Activated CD4-positive, alpha-beta memory T cell treated with anti-CD3 and anti-CD28 coated beads, Interleukin-2, amount 10 ng/mL, durations not matched to agents 7 days and 5 days (primary cell): ENCODE data around the gene ANKLE1. TPM values are rescaled to one million over a fixed set of nuclear protein-coding genes. Genes with fewer than 3 reads are reported as not detected.

Source experiments
- CTCF ChIA-PET: fragments of 350-600 bp; sonication (Branson Sonifier 250); formaldehyde crosslinking; loops from one replicate; lab custom pipeline; 2021; ENCODE audit warnings: antibody characterized with exemption, inconsistent platforms; lab: Charles Lee
- POLR2A ChIA-PET: fragments of 350-600 bp; sonication (Branson Sonifier 250); formaldehyde crosslinking; loops from one replicate; lab custom pipeline; 2021; ENCODE audit warnings: antibody characterized with exemption; lab: Charles Lee
- DNase-seq: peaks from one replicate; pipeline ENCODE4 v3.0.0-alpha.2; 2020
- H3K27ac Mint-ChIP-seq: one replicate; pipeline ENCODE4 v1.8.0; 2021; ENCODE audit warnings: mild to moderate bottlenecking, mixed read lengths
- H3K27me3 Mint-ChIP-seq: one replicate; pipeline ENCODE4 v1.8.0; 2021; ENCODE audit warnings: mixed read lengths
- H3K36me3 Mint-ChIP-seq: one replicate; pipeline ENCODE4 v1.8.0; 2021; ENCODE audit warnings: low read depth, mixed read lengths
- H3K4me1 Mint-ChIP-seq: one replicate; pipeline ENCODE4 v1.8.0; 2021; ENCODE audit warnings: mixed read lengths
- H3K4me3 Mint-ChIP-seq: one replicate; pipeline ENCODE4 v1.8.0; 2021; ENCODE audit warnings: mild to moderate bottlenecking, mixed read lengths
- H3K9me3 Mint-ChIP-seq: one replicate; pipeline ENCODE4 v1.8.0; 2021; ENCODE audit warnings: mixed read lengths
- total RNA-seq, 2 experiments: library from RNA; stranded (reverse); gene quantifications; one replicate each; pipeline ENCODE4 v1.2.3, GENCODE V29; 2021

The ANKLE1 gene, protein sequence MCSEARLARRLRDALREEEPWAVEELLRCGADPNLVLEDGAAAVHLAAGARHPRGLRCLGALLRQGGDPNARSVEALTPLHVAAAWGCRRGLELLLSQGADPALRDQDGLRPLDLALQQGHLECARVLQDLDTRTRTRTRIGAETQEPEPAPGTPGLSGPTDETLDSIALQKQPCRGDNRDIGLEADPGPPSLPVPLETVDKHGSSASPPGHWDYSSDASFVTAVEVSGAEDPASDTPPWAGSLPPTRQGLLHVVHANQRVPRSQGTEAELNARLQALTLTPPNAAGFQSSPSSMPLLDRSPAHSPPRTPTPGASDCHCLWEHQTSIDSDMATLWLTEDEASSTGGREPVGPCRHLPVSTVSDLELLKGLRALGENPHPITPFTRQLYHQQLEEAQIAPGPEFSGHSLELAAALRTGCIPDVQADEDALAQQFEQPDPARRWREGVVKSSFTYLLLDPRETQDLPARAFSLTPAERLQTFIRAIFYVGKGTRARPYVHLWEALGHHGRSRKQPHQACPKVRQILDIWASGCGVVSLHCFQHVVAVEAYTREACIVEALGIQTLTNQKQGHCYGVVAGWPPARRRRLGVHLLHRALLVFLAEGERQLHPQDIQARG
- 1 to 10 TPM; 7.6 to 8.2 TPM for total RNA-seq

DNA sequence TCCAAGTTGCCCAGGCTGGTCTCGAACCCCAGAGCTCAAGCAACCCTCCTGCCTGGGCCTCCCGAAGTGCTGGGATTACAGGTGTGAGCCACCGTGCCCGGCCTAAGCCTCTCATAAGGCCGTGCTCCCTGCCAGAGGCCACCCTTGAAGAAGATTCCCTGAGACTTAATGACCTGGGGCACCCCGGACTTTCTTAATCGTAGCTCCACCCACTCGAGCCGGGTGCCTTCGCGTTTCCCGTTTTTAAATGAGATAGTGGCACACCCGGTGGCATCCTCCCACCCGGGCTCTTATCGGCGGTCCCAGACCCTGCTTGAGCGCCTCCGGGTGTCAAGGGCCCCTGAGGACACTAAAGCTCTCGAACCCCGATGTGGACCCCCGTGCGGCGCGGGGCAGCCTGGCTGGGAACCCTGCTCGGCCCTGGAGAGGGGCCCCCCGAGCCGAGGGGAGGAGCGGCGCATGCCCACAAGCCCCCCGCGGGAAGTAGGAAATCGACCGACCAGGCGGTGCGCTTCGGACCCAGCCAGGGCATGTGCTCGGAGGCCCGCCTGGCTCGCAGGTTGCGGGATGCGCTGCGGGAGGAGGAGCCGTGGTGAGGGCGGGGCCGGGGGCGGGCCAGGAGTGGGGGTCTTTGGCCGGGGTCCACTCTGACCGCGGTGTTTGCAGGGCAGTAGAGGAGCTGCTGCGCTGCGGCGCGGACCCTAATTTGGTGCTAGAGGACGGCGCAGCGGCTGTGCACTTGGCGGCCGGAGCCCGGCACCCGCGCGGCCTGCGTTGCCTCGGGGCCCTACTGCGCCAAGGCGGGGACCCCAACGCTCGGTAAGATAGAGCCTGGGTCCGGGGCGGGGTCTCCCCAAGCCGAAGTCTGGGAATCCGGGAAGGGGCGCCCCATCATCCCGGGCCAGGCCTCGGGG, at the start of gene ANKLE1:
Gene ANKLE1, plus strand, starts transcription at position 511 of the 914 bp plus-strand sequence. Its CDS starts 20 bp downstream, at position 531.
- ChIA-PET CTCF (interaction anchor here (0.7 to 5.4 kb wide), 8 partner anchors 10 to 67 kb away, joined by 3 to 64 read pairs (median 6); partner anchors contain the start of genes BABAM1, DDA1, USE1 and USHBP1), POLR2A (interaction anchor here (0.8 to 3.5 kb wide), 12 partner anchors 8 to 205 kb away, joined by 3 to 26 read pairs (median 4); partner anchors contain the start of genes BABAM1, OCEL1 and USE1)
- Mint-ChIP-seq H3K36me3 (peaks cover 20% of the 10 kb centered on the region), H3K4me3 (peak within 1 kb of the TSS; percentile 85), H3K27me3 (no peaks in the 10 kb centered on the region), H3K9me3 (no peaks in the 10 kb centered on the region), H3K27ac (peak within 1 kb of the TSS; percentile 75), H3K4me1 (peaks cover 14% of the 10 kb centered on the region)
- peak; percentile 59 for DNase-seq

DNA sequence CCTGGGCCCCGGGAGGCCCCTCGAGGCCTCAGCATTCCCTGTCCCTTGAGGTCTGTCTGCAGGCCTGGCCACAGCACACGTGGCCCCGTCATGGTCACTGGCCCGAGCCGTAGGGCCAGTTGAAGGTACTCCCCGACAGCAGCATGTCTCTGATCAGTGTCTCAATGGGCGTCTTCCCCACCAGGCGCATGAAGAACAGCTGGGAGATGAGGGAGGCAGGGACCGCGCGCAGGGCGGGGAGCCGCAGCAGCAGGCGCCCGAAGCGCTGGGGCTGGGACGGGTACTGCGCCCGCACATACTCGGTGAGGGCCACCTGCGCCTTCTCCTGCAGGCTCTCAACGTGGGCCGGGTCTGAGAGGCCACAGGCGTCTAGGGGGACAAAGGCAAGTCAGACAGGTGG, 49.4 kb upstream of the ANKLE1 start:
- ChIA-PET POLR2A (interaction anchor here (0.8 kb wide), 1 partner anchor 10 kb away, joined by 3 read pairs; no protein-coding TSS in a partner anchor), CTCF (no interaction called here)
- Mint-ChIP-seq H3K27ac (no peak overlapping the region), H3K4me3 (no peak overlapping the region), H3K9me3 (no peaks in the 10 kb centered on the region), H3K27me3 (no peaks in the 10 kb centered on the region), H3K36me3 (peaks cover 9% of the 10 kb centered on the region), H3K4me1 (peaks cover 15% of the 10 kb centered on the region)
- DNase-seq = no peak

DNA sequence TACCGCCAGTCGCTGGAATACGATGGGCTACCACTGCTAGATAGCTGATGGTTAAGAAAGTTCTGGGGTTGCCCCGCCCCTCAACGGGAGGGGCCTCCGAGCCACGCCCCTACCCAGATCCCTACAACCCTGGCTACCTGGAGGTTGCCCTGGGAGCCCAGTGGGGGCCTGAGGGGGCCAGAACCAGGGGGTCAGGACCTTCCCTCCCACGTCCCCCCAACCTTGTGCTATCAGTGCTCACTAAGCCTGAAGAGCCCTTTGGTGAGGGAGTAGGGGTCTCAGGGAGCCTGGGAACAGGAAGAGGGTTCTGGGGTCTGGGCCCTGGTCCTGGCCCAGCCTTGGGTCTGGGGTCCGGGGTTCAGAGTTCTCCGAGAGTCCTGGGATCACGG, 46.8 kb upstream of the ANKLE1 start:
- peak overlapping the region; percentile 76 for H3K4me3 Mint-ChIP-seq
- H3K27me3 Mint-ChIP-seq = no peaks in the 10 kb centered on the region
- H3K36me3 Mint-ChIP-seq = peaks cover 9% of the 10 kb centered on the region
- ChIA-PET POLR2A (interaction anchor here (0.6 to 3.4 kb wide), 9 partner anchors 9 to 233 kb away, joined by 3 to 28 read pairs (median 4); partner anchors contain the start of genes HAUS8, MRPL34, MYO9B and OCEL1), CTCF (interaction anchor here (0.6 to 2.3 kb wide), 16 partner anchors 8 to 151 kb away, joined by 3 to 15 read pairs (median 4); partner anchors contain the start of genes ANKLE1, BABAM1, OCEL1 and USE1)
- no peaks in the 10 kb centered on the region for H3K9me3 Mint-ChIP-seq
- peak; percentile 79 for DNase-seq
- H3K27ac Mint-ChIP-seq = peak overlapping the region; percentile 76
- peaks cover 17% of the 10 kb centered on the region for H3K4me1 Mint-ChIP-seq

DNA sequence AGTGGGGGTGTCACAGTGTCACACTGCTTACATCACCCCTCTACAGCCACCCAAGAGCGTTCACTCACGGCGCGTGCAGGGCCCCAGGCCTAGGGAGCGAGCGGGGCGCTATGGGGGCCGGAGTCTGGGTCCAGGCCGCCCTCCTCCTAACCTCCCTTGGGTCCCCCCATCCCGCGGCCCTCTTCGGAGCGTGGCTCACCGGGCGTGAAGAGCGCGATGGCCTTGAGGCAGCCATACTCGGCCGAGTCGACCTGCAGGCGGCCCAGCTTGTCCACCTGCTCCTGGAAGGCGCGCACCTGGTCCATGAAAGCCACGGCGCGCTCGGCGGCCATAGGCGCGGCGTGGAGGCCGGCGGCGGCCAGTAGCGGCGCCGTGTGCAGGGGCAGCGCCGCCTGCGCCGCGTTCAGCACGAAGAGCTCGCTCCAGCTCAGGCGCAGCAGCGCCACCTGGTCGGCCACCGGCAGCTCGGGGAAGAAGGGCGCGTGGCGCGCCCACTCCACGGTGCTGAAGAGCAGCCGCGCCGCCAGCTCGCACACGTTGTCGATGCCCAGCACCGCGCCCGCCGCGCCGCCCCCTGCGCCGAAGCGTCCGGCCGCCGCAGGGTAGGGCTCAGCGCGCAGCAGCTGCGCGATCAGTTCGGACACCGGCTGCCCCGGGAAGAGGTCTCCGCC, 46.3 kb upstream of the ANKLE1 start:
- Mint-ChIP-seq H3K4me3 (peak overlapping the region; percentile 76), H3K36me3 (peaks cover 9% of the 10 kb centered on the region), H3K9me3 (no peaks in the 10 kb centered on the region), H3K4me1 (peaks cover 17% of the 10 kb centered on the region), H3K27me3 (no peaks in the 10 kb centered on the region), H3K27ac (peak overlapping the region; percentile 76)
- DNase-seq = peak; percentile 79
- CTCF ChIA-PET = interaction anchor here (0.6 to 2.3 kb wide), 17 partner anchors 9 to 162 kb away, joined by 3 to 15 read pairs (median 4); partner anchors contain the start of genes ANKLE1, BABAM1, HAUS8 and OCEL1
- POLR2A ChIA-PET = interaction anchor here (0.6 to 3.4 kb wide), 10 partner anchors 9 to 233 kb away, joined by 3 to 28 read pairs (median 4); partner anchors contain the start of genes ANKLE1, HAUS8, MYO9B and OCEL1

DNA sequence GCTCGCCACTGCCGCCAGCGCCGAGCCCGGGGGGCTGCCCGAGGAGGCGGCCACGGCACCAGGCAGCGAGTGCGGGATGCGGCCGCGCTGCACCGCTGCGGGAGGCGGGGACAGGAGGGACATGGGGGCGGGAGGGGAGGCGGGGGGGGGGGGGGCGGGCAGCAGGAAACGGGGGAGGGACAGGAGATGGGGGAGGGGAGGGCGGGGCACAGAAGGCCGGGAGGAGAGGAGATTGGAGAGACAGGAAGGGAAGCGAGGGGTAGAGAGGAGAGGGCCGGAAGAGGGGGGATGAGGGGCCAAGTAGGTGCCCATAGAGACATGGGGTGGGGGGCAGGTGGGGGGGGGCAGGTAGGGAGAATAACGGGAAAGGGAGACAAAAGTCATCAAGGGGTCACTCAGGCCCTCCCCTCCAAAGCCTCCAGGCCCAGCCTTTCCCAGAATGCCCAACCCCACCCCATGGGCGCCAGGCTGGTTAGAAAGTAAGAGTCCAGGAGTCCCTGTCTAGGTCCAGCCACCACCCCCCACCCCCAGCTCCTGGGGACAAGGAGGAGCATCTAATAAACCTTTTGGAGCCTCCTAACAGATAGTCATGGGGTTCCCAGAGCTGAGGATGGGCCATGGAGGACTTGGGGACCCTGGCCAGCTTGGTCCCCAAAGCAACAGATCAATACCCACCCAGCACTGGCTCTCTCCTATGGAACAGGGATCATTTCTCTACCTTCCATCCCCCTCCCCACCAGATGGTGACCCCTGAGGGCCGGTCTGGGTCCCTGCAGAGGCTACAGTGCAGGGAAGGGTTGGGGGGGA, 45.5 kb upstream of the ANKLE1 start:
- Mint-ChIP-seq H3K9me3 (no peaks in the 10 kb centered on the region), H3K27ac (peak overlapping the region; percentile 68), H3K4me3 (peak overlapping the region; percentile 76), H3K4me1 (peaks cover 17% of the 10 kb centered on the region), H3K27me3 (no peaks in the 10 kb centered on the region), H3K36me3 (peaks cover 6% of the 10 kb centered on the region)
- POLR2A ChIA-PET = interaction anchor here (0.8 to 3.4 kb wide), 9 partner anchors 9 to 161 kb away, joined by 3 to 28 read pairs (median 4); partner anchors contain the start of genes ANKLE1, HAUS8, MYO9B and OCEL1
- CTCF ChIA-PET = interaction anchor here (0.7 to 2.3 kb wide), 17 partner anchors 10 to 163 kb away, joined by 3 to 15 read pairs (median 4); partner anchors contain the start of genes ANKLE1, BABAM1, HAUS8 and OCEL1
- DNase-seq = no peak

DNA sequence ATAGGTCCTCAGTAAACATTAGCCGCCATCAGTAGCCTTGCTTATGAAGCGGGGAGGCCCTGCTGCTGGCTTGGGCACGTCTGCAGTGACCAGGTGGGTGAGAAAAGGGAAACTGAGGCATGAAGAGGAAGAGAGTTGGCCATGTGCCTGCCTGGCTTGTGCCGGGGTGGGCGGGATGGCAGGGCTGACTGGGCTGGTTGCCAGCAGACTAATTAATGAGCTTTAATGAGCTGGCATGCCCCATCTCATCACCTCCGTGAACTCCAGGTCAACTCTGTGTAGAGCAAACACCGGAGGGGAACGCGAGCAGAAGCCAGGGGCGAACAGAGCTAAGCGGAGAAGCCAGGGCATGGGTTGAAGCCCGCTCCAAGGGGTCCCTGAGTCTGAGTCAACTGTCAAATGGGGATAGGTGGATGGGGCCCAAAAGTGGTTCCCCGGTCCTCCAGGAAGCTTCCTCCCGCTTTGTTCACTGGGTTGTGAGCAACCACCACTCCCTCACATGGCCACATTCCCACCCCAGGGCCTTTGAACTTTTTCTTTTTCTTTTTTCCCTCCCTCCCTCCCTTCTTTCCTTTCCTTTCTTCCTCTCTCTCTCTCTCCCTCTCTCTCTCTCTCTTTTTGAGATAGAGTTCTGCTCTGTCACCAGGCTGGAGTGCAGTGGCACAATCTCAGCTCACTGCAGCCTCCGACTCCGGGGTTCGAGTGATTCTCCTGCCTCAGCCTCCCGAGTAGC, 44.7 kb upstream of the ANKLE1 start:
- ChIA-PET CTCF (interaction anchor here (0.6 to 2.3 kb wide), 3 partner anchors 11 to 103 kb away, joined by 4 to 13 read pairs (median 7); partner anchors contain the start of genes OCEL1 and USE1), POLR2A (interaction anchor here (3.4 kb wide), 1 partner anchor 11 kb away, joined by 28 read pairs; the partner anchor contains the start of gene OCEL1)
- no peak for DNase-seq
- peak overlapping the region; percentile 24 for H3K4me3 Mint-ChIP-seq
- no peaks in the 10 kb centered on the region for H3K9me3 Mint-ChIP-seq
- no peaks in the 10 kb centered on the region for H3K27me3 Mint-ChIP-seq
- no peak overlapping the region for H3K27ac Mint-ChIP-seq
- peaks cover 2% of the 10 kb centered on the region for H3K36me3 Mint-ChIP-seq
- H3K4me1 Mint-ChIP-seq = peaks cover 17% of the 10 kb centered on the region

DNA sequence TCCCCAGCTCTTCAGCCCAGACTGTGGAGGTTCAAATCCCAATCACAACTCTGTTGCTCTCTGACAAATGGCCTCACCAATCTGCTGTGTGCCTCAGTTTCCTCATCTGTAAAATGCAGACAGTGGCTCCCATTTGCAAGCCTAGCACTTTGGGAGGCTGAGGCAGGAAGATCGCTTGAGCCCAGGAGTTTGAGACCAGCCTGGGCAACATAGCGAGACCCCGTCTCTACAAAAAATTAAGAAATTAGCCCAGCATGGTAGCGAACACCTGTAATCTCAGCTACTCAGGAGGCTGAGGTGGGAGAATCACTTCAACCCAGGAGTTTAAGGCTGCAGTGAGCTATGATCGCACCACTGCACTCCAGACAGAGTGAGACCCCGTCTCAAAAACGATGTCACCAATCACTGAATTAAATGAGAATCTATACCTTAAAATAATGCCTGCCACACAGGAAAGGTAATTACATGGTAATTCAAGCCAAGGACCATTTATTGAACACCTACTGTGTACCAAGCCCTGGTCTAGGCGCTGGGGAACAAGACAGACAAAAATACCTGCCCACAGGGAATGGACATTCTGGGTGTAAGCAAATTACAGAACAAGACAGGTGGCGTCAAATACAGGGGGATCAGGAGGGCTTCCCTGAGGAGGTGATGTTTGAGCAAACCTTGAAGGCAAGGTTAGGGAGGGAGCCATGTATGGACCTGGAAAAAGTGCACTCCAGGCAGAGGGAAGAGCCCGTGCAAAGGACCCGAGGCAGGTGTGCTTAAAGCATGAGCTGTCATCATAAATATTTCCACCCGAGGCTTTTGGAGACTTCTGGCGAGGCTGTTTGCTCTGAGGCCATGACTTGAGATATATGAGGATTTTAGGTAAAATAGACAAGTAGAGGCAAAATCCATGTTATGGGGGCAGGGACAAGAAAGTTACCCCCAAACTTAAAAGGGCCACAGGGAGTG, 43.7 kb upstream of the ANKLE1 start:
- no peaks in the 10 kb centered on the region for H3K9me3 Mint-ChIP-seq
- POLR2A ChIA-PET = no interaction called here
- peaks cover 17% of the 10 kb centered on the region for H3K4me1 Mint-ChIP-seq
- H3K36me3 Mint-ChIP-seq = no peaks in the 10 kb centered on the region
- H3K4me3 Mint-ChIP-seq = no peak overlapping the region
- peak overlapping the region; percentile 18 for H3K27ac Mint-ChIP-seq
- CTCF ChIA-PET = interaction anchor here (1.0 to 1.6 kb wide), 2 partner anchors 23 to 29 kb away, joined by 4 to 6 read pairs; partner anchors contain the start of genes BABAM1 and USE1
- H3K27me3 Mint-ChIP-seq = no peaks in the 10 kb centered on the region
- DNase-seq = no peak

DNA sequence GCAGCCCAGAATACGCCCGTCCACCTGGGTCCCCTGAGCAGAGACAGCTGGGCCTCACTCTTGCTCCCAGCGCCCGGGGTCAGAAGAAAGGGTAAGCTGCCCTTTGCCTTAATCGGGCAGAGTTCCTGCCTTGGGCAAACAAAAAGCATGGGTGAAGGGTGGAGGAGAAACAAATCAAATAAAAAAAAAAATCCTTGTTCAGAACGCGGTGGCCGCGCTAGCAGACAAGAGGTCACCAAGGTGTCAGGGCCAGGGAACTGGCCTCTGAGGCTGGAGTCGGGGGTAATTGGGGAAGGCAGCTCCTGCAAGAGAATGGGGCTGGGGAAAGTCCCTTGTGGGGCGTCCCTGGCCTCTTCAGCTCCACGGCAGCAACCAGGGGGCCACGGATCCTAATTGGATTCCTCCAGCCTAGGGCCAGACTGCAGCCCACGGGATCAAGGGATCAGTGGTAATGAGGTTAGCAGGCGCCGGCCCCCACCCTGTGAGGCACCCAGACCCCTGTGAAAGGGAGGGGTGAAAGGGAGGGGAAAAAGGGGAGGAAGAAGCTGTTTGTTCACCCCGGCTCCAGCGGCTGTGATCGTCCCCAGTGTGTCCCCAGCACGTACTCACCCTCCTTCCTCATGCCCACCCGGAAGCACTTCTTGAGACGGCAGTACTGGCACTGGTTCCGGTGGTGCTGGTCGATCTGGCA, 41.5 kb upstream of the ANKLE1 start:
- DNase-seq = no peak
- no peaks in the 10 kb centered on the region for H3K9me3 Mint-ChIP-seq
- H3K36me3 Mint-ChIP-seq = no peaks in the 10 kb centered on the region
- H3K4me3 Mint-ChIP-seq = no peak overlapping the region
- ChIA-PET CTCF (no interaction called here), POLR2A (no interaction called here)
- H3K4me1 Mint-ChIP-seq = peaks cover 11% of the 10 kb centered on the region
- peaks cover 7% of the 10 kb centered on the region for H3K27me3 Mint-ChIP-seq
- no peak overlapping the region for H3K27ac Mint-ChIP-seq

DNA sequence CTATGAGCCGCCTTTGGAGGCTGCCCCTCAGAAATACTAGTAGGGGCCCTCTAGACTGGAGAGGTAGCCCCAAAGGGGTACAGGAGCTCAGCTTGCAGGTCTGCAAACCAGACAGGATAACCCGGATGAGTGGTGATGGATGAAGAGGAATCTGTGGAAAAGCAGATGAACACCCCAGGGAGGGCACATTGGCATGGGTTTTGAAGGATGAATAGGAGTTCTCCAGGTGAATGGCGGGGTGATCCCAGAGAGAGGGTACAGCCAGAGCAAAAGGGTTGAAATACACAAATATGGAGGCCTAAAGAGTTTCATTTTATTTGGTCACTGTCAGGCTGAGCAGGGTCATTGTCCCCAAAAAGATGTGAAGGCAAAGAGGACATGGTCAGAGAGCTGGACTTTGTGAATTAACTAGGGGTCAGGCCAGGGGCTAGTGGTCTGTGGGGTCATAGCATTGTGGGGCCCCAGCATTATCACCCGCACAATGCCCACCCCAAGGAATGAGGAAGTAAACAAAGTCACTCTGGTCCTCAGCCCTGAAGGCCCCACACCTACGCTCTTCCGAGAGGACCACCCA, 40.8 kb upstream of the ANKLE1 start:
- ChIA-PET CTCF (interaction anchor here (0.8 kb wide), 1 partner anchor 24 kb away, joined by 3 read pairs; the partner anchor contains the start of gene USHBP1), POLR2A (no interaction called here)
- Mint-ChIP-seq H3K4me1 (peaks cover 11% of the 10 kb centered on the region), H3K4me3 (no peak overlapping the region), H3K36me3 (no peaks in the 10 kb centered on the region), H3K9me3 (no peaks in the 10 kb centered on the region), H3K27me3 (peaks cover 7% of the 10 kb centered on the region), H3K27ac (no peak overlapping the region)
- no peak for DNase-seq
